Astrocyte (in vitro differentiated cells and primary cell): ENCODE results near the gene ANO7. TPM values are rescaled to one million over a fixed set of nuclear protein-coding genes. Genes with fewer than 3 reads are reported as not detected.

Source experiments
- DNase-seq: peaks from one replicate; pipeline ENCODE4 v3.0.0-alpha.2; 2010; ENCODE audit warnings: low read depth
- FAIRE-seq: peaks from 2 replicates; lab custom pipeline; 2011; peaks lifted over from hg19 to GRCh38; lab: Jason Lieb, UNC
- H2AFZ ChIP-seq: 2 replicates; pipeline ENCODE4 v1.6.0; 2012; ENCODE audit warnings: low read depth, low read length, inconsistent platforms
- H3K27ac ChIP-seq: 2 replicates; pipeline ENCODE4 v1.5.1; 2011; ENCODE audit warnings: low read depth, low read length, inconsistent platforms
- H3K27me3 ChIP-seq: 2 replicates; pipeline ENCODE4 v1.6.0; 2011; ENCODE audit warnings: low read length, inconsistent platforms; ENCODE audit not compliant: insufficient read depth
- H3K36me3 ChIP-seq: 2 replicates; pipeline ENCODE4 v1.5.1; 2011; ENCODE audit warnings: low read length, inconsistent platforms; ENCODE audit not compliant: insufficient read depth
- H3K4me1 ChIP-seq: 2 replicates; pipeline ENCODE4 v1.5.1; 2011; ENCODE audit warnings: low read length, inconsistent platforms; ENCODE audit not compliant: insufficient read depth
- H3K4me2 ChIP-seq: 2 replicates; pipeline ENCODE4 v1.6.0; 2012; ENCODE audit warnings: low read length, inconsistent platforms
- H3K4me3 ChIP-seq: 2 replicates; pipeline ENCODE4 v1.5.1; 2011; ENCODE audit warnings: low read depth, mild to moderate bottlenecking, low read length, inconsistent platforms; ENCODE audit not compliant: insufficient read depth
- H3K79me2 ChIP-seq: 2 replicates; pipeline ENCODE4 v1.6.0; 2012; ENCODE audit warnings: mild to moderate bottlenecking, low read length, inconsistent platforms; ENCODE audit not compliant: insufficient read depth
- H3K9ac ChIP-seq: 2 replicates; pipeline ENCODE4 v1.6.0; 2012; ENCODE audit warnings: mild to moderate bottlenecking, low read length, inconsistent platforms
- H3K9me3 ChIP-seq: 2 replicates; pipeline ENCODE4 v1.5.1; 2012; ENCODE audit warnings: low read depth, mild to moderate bottlenecking, low read length, inconsistent platforms; ENCODE audit not compliant: insufficient read depth
- H4K20me1 ChIP-seq: 2 replicates; pipeline ENCODE4 v1.6.0; 2012; ENCODE audit warnings: low read length, inconsistent platforms; ENCODE audit not compliant: insufficient read depth
- H3K27ac Mint-ChIP-seq: one replicate; pipeline ENCODE4 v1.8.0; 2021; ENCODE audit warnings: mild to moderate bottlenecking, mixed read lengths; ENCODE audit not compliant: unreplicated experiment
- H3K27me3 Mint-ChIP-seq: one replicate; pipeline ENCODE4 v1.8.0; 2021; ENCODE audit warnings: low read depth, mixed read lengths; ENCODE audit not compliant: unreplicated experiment
- H3K36me3 Mint-ChIP-seq: one replicate; pipeline ENCODE4 v1.8.0; 2021; ENCODE audit warnings: low read depth, mixed read lengths; ENCODE audit not compliant: unreplicated experiment
- H3K4me1 Mint-ChIP-seq: one replicate; pipeline ENCODE4 v1.8.0; 2021; ENCODE audit warnings: low read depth, mixed read lengths; ENCODE audit not compliant: unreplicated experiment
- H3K4me3 Mint-ChIP-seq: one replicate; pipeline ENCODE4 v1.8.0; 2021; ENCODE audit warnings: mild to moderate bottlenecking, moderate library complexity, mixed read lengths; ENCODE audit not compliant: unreplicated experiment
- H3K9me3 Mint-ChIP-seq: one replicate; pipeline ENCODE4 v1.8.0; 2021; ENCODE audit warnings: mild to moderate bottlenecking, mixed read lengths; ENCODE audit not compliant: unreplicated experiment
- EZH2 ChIP-seq: IDR thresholded peaks from 2 replicates; pipeline ENCODE4 v1.6.1; 2012; ENCODE audit warnings: mild to moderate bottlenecking, low read length, inconsistent platforms; ENCODE audit not compliant: insufficient read depth
- total RNA-seq: library from RNA; stranded (reverse); gene quantifications from 2 replicates; pipeline ENCODE4 v1.2.1, GENCODE V29; 2021
- TF ChIP-seq, protein P1 (sequence below): IDR thresholded peaks from 2 replicates; pipeline ENCODE4 v1.5.1; 2011; ENCODE audit warnings: low read depth, mild to moderate bottlenecking, inconsistent platforms, low read length, moderate library complexity; ENCODE audit not compliant: insufficient read depth

The ANO7 gene
- total RNA-seq, 1 donor from 2014 or later: 7.1 TPM

DNA sequence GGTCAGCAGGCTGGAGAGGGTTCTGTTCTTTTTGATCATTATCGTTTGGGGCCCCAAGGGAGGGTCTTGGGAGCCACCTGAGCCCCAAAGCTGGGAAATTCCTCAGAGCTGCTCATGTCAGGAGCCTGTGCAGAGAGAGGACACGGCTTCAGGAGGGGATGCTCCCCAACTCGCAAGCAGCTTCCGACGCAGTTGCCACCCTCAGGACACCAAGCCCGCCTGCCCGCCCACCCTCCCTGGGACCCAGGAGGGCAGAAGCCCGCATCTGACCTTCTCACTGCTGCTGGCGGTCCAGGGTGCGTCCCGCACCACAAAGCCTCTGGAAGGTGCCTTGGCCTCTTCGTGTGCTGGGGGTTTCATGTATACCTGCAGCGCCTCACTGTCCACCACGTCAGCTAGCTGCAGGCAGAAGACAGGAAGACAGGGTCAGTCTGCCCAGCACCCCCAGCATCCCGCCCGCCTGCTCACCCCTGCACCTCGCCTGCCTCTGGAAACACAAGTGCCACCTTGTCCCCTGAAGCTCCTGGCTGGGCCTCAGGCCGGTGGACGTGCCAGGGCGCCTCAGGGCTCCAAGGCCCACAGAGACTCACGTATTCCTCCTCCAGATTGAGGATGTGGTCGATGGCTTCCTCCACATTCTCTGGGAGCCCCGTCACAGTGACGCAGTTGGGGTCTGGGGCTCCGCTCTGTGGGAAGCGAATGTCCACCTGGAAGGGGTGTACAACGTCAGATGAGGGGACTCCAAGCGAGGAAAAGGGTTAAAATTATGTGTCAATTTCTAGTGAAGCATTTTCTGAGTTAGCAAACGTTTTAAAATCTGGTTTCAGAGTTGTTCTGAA is 41.3 kb downstream of the ANO7 start:
- H3K4me2 ChIP-seq: no peak overlapping the region
- DNase-seq (no peak), FAIRE-seq (no peak)
- no peak overlapping the region for H3K9ac ChIP-seq
- H3K4me1 Mint-ChIP-seq: peaks cover 7% of the 10 kb centered on the region
- H3K27me3 ChIP-seq: no peaks in the 10 kb centered on the region
- H3K9me3 Mint-ChIP-seq: no peaks in the 10 kb centered on the region
- peaks cover 34% of the 10 kb centered on the region for H3K36me3 Mint-ChIP-seq
- H3K4me1 ChIP-seq: peaks cover 3% of the 10 kb centered on the region
- TF ChIP-seq EZH2: no peak
- TF ChIP-seq, protein P1, sequence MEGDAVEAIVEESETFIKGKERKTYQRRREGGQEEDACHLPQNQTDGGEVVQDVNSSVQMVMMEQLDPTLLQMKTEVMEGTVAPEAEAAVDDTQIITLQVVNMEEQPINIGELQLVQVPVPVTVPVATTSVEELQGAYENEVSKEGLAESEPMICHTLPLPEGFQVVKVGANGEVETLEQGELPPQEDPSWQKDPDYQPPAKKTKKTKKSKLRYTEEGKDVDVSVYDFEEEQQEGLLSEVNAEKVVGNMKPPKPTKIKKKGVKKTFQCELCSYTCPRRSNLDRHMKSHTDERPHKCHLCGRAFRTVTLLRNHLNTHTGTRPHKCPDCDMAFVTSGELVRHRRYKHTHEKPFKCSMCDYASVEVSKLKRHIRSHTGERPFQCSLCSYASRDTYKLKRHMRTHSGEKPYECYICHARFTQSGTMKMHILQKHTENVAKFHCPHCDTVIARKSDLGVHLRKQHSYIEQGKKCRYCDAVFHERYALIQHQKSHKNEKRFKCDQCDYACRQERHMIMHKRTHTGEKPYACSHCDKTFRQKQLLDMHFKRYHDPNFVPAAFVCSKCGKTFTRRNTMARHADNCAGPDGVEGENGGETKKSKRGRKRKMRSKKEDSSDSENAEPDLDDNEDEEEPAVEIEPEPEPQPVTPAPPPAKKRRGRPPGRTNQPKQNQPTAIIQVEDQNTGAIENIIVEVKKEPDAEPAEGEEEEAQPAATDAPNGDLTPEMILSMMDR: no peak
- no peaks in the 10 kb centered on the region for H3K27me3 Mint-ChIP-seq
- H3K36me3 ChIP-seq: peaks cover 73% of the 10 kb centered on the region
- H2AFZ ChIP-seq: no peak overlapping the region
- no peak overlapping the region for H3K4me3 ChIP-seq
- no peak overlapping the region for H3K27ac ChIP-seq
- no peak overlapping the region for H3K4me3 Mint-ChIP-seq
- no peaks in the 10 kb centered on the region for H3K9me3 ChIP-seq
- H4K20me1 ChIP-seq: peaks cover 96% of the 10 kb centered on the region
- no peak overlapping the region for H3K27ac Mint-ChIP-seq
- H3K79me2 ChIP-seq: peaks cover 18% of the 10 kb centered on the region

DNA sequence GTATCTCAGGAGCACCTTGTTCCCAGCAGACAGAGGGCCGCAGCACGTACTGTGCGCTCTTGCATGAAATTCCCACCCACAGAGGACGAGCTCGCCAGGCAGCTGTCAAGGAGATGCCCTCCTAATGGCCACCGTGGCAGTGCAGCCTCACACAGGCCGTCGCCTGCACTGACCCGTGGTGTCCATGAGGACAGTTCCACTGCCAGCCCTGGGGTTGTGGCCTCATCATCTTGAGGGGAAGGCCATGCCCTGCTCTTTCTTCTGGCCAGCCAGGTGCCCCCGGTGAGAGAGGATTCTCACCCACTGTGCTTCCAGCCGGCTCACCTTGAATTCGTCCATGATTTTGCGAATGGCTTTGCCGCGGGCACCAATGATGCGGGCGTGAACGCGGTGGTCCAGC is 42.0 kb downstream of the ANO7 start:
- peaks cover 2% of the 10 kb centered on the region for H3K4me1 Mint-ChIP-seq

More for the DNA sequence above, 42.0 kb downstream of the ANO7 start:
- FAIRE-seq (no peak), DNase-seq (no peak)
- no peak overlapping the region for H3K4me3 Mint-ChIP-seq
- Histone ChIP-seq H3K4me2 (no peak overlapping the region), H3K9me3 (no peaks in the 10 kb centered on the region), H3K79me2 (peaks cover 23% of the 10 kb centered on the region), H2AFZ (no peak overlapping the region), H3K4me1 (no peaks in the 10 kb centered on the region), H3K9ac (no peak overlapping the region), H3K4me3 (no peak overlapping the region), H3K27me3 (no peaks in the 10 kb centered on the region), H4K20me1 (peaks cover 96% of the 10 kb centered on the region), H3K27ac (no peak overlapping the region), H3K36me3 (peaks cover 72% of the 10 kb centered on the region)
- no peak overlapping the region for H3K27ac Mint-ChIP-seq
- TF ChIP-seq EZH2: no peak
- TF ChIP-seq, protein P1: no peak
- H3K9me3 Mint-ChIP-seq: no peaks in the 10 kb centered on the region
- no peaks in the 10 kb centered on the region for H3K27me3 Mint-ChIP-seq
- H3K36me3 Mint-ChIP-seq: peaks cover 38% of the 10 kb centered on the region
